T-helper 2 cell treated with Interferon-gamma antibody and Interleukin-4, amounts not matched to agents 100 ng/mL and 5 ng/mL, for 36 hours (primary cell): ENCODE data around the gene LRIG1. TPM values are rescaled to one million over a fixed set of nuclear protein-coding genes. Genes with fewer than 3 reads are reported as not detected.

Experiments
- intact Hi-C: fragments of 100-400 bp; cut with micrococcal nuclease; formaldehyde crosslinking; loops from one replicate; pipeline ENCODE4 v1.15.1; 2023
- total RNA-seq: library from RNA; stranded (reverse); gene quantifications from 2 replicates; pipeline ENCODE4 v1.2.3, GENCODE V29; 2022

Gene LRIG1
- total RNA-seq, 1 donor from 2014 or later, result 33.9 TPM

DNA sequence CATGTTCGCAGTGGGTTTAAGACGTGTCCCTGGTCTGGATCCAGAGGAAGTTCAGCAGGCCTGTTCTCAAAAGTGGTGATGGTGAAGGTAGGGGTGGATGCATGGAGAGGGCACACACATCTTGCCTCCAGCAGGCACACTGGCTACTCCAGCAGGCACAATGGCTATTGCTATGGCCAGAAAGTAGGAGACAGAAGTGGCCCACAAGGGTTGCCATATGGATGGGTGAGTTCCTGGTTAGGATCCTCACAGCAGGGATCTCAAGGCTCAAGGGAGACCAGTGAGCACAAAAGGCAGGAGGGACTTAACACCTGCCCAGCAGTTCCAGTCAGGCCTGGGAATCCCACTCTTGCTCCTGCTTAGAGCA, 107.9 kb downstream of the LRIG1 start:
- intact Hi-C loops, result loop anchor here (5.0 kb wide), 1 partner anchor 109 kb away; the partner anchor contains the start of gene LRIG1

DNA sequence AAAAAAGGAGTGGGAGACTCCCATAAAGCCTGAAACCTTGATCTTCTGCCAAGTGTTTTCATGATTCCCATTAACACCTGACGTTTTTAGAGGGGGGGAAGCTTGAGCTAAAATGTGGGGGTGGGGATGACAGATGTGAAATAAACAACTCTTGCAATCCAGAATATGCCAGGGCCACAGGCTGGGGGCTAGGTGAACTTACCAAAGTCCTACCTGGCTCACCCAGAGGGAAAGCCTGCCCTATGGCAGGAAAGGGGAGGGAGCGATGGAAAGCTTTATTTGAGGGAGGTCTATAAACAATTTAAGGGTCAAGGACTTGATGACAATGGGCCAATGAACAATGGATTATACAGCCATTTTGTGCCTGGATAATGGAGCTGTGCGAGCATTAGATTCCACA, 108.3 kb downstream of the LRIG1 start:
- intact Hi-C loops, result loop anchor here (5.0 kb wide), 1 partner anchor 110 kb away; the partner anchor contains the start of gene LRIG1

DNA sequence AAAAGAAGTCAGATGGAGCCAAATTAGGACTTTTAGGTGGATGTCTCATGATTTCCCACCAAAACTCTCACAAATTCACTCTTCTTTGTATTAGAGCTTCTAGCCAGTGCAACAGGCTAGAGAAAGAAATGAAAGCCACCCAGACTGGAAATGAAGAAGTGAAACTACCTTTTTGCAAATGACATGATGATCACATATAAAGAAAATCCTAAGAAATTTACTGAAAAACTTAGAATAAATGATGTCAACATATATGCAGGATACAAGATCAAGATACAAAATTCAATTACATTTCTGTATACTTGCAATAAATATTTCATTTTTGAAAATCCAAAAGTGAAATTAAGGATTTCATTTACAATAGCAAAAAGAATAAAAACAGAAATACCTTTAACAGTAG, 110.8 kb downstream of the LRIG1 start:
- intact Hi-C loops, result loop anchor here (5.0 kb wide), 1 partner anchor 112 kb away; the partner anchor contains the start of gene LRIG1

DNA sequence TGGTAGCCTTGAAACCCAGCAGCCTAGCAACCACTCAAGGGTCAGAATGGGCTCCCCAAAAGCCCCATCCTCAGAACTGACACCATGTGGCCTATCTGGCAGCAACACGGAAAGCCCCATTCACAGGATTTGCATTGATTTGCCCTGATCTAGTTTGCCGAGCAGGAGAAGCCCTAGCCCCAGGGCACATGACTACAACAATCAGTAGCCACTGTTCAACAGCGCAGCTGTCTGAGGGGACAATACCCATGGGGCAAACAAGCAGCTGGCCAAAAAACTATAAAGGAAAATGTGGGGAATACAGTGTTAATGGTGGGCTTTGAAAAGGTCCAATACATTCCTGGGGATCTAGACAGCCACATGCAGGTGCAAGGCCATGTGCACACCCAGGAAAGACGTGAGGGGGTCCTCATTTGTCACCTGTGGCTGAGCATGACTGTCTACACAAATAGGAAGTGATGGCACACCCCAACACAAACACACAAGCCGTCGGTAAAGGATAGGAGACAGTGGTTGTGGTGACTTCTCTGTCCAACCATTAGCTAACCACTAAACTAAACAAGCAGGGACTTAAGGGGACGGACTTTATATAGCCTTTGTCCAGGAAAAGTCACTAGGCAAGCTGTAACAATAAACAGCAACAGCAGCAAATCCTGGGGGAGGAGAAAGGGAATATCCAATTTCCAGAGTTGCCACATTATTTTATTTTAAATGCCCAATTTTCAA, 113.7 kb downstream of the LRIG1 start:
- intact Hi-C loops, result no loop called here

DNA sequence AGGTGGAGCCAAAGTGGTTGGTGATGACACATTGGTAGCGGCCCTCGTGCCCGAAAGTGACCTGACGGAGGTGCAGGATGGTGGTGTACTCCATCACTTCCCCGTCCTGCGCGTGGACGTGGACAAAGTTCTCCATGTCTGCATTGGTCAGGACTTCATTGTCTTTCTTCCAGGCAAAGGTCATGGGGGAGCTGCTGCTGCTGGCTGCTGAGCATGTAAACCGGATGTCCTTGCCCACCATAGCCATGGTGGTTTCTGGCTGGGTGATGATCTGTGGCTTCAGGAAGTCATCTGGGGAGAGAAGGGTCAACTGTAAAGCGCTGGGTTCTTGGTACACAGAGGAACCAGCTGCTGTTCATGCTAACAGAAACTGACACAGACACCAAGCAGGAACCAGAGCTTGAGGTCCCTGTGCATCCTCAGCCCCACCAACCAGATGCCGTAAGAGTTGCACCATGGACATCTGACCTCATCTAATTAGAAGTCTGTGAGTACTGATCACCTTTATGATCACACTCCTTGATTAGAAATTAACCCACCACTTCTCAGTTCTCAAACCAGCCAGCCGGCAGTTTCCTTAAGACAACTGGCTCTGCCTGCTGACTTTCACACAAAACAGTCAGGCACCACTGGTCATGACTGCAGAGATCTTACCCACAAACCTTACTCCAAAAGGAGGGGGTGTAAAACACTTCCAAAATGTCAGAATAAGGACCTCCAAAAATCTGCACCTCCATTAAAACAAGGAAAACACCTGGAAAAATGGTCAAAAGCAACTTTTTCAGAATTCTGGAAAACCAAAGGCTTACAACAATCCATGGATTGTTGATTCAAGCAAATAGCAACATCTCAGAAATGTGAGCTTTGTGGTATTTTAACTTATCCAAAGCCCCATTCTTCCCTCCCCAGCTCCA, 114.6 kb downstream of the LRIG1 start:
- intact Hi-C loops, result no loop called here

DNA sequence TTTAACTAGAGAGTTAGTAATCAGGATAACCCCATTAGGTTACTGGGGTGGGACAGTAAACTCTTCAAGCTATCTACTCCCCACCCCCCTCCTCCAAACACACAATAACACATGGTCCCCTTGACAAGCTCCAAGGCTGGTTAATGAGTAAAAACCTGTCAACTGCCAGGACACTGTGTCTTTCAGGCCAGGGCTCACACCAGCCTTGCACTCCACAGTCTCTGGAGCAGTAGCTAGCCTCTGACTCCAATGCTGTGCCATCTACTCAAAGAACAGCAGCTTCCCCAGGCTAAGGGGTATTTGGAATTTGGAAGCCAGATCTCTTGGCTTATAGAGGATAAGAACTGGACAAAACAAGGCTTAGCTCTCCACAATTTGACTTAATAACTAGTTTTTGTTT, 115.8 kb downstream of the LRIG1 start:
- intact Hi-C loops, result no loop called here

DNA sequence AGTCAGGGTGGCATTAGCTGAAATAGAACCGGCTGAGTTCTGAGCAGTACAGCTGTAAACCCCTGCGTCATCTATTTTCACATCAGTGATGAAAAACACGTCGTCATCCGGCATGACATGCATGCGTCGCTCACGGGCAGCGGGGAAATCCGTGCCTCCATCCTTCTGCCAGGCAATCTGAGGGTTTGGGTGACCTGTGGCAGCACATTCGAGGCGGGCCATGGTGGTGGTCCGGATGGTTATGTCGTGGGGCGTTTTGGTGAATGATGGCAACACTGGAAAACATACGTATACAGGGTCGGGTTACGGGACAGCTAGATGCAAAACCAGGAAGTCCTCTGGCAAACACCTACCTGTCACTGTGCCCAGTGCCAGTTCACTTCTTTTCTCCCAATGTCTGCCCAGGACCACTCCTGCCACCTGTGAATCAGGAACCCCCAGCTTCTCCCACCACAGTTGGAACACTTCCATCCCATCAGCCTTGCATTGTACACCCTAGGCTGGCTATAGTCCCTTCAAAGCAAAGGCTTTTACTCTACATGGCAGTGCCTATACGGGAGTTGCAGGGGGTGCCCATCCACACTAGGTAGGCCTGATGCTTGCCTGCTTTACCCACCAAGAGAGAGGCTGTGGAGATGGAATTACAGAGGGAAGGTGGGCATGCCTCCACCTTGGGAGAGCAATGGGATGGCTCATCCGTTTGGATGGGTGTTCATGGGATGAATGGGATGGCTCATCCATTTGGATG, 116.7 kb downstream of the LRIG1 start:
- intact Hi-C loops, result no loop called here

DNA sequence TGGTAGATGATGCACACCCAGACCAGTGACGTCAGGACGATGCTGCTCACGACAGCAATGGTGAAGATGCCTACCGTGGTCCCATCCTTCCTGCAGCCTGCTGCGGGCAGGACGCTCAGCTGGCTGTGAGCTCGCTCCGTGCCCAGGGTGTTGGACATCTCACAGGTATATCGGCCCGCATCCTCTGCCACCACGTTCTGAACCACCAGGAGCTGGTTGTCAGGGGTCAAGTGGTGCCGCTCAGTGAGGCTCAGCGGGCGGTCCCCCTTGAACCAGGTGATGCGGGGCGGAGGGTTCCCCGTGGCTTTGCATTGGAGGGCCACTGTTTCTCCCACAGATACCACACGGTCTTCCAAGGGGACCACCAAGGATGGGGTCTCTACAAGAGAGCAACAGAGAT, 117.8 kb downstream of the LRIG1 start:
- intact Hi-C loops, result no loop called here

DNA sequence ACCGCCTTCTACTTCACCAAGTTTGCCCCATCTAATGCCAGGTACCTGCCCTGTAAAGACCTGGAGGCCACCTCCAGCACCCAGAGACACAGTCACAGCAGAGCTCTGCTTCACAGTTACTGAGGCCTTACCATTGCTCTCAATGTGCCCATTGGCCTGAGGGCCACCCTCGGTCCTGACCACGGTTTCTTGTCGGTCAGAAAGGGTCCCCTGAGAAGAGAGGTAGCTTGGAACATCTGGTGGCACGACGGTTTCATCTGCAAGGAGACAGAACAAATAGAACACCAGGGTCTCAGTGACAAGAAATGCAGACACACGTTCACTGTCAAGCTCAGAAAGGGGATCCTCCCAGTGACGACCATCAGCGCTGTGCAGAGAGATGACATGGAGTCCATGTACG, 118.7 kb downstream of the LRIG1 start:
- intact Hi-C loops, result no loop called here

DNA sequence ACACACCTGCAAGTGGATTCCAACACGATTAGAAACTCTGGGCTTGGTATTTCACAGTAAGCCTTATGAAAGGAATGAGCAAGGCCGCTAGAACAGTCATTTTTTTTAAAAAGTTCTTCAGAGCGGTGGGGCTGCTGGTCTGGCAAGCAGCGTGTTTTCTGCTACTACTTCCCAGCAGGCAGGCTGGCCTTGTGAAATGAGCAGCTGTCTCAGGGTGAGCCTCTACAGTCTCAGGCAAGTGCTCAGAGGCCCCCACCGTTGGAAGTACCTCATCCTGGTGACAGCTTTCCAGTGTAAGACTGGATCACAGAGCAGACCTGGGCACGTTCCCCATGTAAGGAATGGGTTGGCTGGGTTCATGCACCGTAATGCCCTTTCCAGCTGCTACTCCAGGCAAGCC, 119.2 kb downstream of the LRIG1 start:
- intact Hi-C loops, result no loop called here

DNA sequence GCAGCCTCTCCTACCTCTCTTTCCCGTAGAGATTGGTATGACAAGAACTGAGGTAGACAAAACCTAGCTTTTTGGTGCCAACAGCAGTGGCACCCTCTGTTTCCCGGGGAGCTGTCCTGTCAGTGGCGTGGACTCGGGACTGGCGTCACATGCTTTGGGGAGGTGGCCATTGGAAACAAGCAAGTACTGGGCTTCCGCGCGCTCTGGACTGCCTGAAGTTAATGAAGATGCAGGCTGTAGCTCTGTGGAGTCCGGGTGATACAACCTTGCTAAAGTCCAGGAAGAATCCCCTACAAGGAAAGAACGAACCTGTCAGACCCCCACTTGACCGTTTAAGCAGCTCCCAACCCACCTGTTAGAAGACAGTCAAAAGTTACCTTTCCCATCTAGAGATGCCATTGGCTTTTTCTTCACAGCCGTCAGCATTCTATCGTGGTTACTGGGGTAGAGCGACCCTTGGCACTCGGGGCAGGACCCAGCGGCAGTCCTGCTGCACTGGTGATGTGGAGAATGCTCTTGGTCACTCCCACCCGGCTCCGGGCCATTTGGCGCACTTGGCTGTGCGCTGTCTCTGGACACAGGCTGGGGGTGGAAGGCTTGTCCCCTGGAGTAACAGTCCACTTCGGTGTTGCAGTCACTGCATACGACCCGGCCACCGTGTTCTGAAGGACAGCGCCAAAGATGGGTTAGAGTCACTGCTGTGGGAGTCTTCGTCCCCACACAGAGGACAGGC, 120.5 kb downstream of the LRIG1 start:
- intact Hi-C loops, result no loop called here

DNA sequence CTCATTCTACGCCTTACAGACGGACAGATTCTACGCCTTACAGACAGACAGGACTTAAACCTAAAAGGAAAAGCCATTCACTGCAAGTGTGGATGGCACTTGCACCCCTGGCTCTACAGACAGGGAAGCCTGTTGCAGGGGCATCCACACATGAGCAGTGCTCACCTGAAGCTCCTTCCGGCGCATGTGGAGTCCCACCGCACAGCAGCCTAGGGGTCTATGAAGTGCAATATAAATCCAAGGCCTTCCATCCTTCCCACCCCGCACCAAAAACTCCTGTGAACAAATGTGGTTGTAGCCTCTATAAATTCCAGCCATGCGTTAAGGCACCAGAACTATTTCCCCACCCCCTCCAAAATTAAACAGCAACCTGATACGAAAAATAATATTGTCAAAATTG, 121.3 kb downstream of the LRIG1 start:
- intact Hi-C loops, result no loop called here

DNA sequence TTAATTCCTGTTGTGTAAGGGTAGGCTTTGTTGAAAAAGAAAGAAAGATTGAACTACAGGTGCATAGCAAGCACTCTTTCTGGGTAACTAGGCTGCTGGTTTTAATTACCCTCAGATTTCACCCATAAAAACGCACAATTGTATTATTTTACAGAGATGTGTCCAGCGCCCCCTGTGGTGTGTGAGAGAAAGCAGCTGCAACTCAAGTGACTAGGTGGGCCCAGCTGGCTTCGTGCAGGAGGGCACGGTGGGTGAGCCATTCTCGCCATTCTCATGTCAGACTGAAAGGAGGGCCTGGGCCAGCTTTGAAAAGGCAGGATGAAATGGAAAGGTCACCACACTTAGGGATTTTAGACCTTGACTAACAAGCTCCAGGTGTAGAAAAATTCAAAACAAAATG, 122.6 kb downstream of the LRIG1 start:
- intact Hi-C loops, result loop anchor here (1.0 kb wide), 1 partner anchor 102 kb away; no protein-coding TSS in a partner anchor

DNA sequence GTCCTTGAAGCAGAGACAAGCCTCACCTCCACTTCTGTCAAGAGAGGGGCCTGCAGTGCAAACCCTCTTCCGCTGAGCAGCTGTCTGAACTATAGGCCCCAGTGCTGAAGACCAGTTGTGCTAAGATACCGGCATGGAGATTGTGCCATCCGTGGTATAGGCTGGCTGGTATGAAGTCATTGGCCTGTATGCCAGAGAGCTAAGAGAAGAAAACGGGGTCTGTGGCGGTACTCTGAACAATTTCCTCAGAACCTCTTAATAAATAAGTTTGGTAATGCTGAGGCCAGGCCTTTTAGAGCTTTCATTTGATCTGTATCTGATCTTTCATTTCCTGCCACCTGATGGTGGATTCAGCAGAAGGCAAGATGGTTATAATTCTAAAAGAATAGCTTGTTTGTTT, 123.0 kb downstream of the LRIG1 start:
- intact Hi-C loops, result loop anchor here (1.0 kb wide), 1 partner anchor 101 kb away; no protein-coding TSS in a partner anchor

DNA sequence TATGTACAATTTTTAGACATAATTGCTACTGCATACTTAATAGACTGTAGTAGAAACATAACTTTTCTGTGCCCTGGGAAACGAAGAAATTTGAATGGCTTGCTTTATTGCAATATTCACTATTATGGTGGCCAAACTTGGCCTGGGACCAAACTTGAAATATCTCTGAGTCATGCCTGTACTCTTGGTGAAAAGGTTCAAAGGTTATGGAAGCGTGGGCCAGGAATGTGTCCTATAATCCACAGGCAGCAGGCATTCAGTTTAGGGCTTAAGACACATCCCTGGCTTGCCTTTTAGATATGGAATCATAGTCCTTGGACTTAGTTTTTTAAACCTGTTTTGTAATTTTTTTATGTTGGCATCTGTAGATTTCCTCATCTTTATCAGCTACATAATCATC, 124.3 kb downstream of the LRIG1 start:
- intact Hi-C loops, result no loop called here

DNA sequence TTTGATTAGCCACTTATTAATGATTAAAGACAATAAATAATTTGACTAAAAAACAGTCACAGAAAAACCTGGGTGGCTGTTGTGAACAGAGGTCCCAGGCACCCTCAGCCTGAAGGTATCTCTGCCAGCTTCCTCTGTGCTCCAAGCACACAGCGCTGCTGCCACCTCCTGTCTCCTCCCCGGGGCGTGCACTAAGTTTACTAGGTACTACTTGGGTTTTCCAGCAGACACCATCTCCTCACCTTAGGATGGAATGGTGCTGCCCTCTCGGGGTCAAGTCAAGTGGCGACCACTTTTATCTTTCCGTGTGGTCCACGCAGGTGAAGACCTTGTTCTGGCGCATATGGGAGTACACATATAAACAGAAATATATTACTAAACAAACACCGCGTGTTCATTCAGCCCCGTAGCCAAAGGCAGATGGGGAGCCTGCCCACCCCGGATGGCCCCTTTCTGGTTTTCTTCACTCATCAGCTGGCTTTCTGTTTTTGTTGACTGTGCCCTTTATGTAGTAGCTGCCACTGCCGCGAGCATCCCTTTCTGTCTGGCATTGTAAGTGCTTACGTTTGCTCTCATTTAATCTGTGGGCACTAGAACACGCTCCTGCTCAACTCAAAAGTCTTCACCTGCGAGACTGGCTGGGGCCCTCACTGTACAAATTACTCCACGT, 128.0 kb downstream of the LRIG1 start:
- intact Hi-C loops, result loop anchor here (1.0 kb wide), 1 partner anchor 96 kb away; no protein-coding TSS in a partner anchor

DNA sequence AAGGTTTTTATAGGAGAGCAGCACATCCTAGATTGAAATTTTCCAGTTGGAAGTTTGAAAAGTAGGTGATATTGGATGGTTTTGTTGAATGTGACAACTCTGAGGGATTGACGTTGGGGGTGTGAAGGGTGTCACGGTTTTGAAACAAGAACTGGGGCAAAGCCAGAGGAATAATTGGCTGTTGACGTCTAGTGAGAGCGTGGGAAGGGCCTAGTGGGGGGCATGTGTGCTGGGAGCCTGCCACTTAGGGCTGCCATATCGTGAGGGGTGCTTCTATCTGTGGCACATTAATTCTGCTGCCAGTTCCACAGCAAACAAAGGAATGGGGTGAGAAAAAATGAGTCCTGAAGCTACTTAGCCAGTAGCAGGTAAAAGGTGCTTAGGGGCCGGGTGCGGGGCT, 129.4 kb downstream of the LRIG1 start:
- intact Hi-C loops, result no loop called here

DNA sequence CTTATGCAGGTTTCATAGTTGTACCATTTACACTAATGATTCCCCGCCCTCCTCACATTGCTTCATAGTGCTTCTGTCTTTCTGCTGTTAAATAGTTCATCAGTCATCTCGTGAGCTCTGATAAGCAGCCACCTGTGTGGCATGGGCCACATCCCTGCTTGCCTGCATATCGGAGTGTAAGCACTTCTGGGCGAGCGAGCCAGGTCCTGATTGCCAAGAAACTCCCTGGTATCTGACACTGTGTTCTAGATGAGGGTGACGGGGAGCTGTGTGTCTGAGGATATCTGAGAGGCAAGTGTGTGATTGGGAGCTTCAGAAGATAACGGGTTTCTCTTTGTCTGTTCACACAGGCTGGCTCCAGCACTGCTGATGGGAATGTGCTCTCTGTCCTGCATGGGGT, 130.6 kb downstream of the LRIG1 start:
- intact Hi-C loops, result no loop called here

DNA sequence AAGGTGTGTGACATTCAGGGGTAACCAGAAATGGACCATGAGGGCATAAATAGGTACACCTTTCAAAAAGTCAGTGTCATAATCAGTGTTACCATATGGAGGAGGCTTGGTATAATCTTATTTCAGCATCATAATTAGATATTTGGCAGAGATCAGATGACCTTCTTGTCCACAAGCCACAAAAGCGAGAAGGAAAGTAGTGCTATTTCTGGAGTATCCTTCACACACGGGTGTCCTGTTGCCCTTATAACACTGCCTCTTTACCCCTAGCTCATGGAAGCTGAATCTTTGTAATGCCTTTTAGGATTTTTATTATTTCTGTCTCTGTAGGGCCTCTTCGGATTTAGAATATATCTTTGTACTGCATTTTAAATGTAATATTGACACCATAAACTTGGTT, 132.8 kb downstream of the LRIG1 start:
- intact Hi-C loops, result no loop called here

DNA sequence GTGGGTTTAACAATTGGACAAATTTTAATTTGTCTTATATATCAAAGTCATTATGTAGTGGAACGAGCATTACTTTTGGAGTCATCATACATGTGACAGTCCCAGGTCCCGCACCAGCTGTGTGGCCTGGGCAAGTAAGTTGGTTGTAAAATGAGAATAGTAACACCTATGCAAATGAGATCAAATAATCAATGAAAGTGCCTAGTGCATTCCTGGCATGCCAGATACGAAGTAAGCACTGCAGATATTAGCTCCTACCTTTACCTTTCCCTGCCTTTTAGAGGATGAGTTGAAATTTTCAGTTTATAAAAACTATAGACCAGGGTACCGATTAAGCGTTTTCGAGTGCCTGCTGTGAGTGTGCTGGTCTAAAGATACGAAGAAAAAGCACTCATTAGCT, 134.1 kb downstream of the LRIG1 start:
- intact Hi-C loops, result no loop called here
